Heart left ventricle (tissue), 13 donors: Measurements from ENCODE around the gene REV3L.

Experiments used
- CTCF ChIP-seq, 12 donors: fragments of 200-600 bp; sonication (generic) in 4 of 12; IDR thresholded peaks; one replicate each; pipeline versions ENCODE4 v1.5.0 to v1.8.0; 2018 to 2022; ENCODE audit warnings: antibody characterized with exemption in 12 of 12, mild to moderate bottlenecking in 5 of 12
- POLR2A ChIP-seq, 2 donors: fragments of 450-650 bp; IDR thresholded peaks; one replicate each; pipeline ENCODE4 v1.6.1; 2017; ENCODE audit warnings: antibody characterized with exemption in 2 of 2, mild to moderate bottlenecking in 2 of 2, moderate library complexity in 2 of 2
- donor health status: ischemic (EF 13 %, LVEDD 7.1; RV severe dilation, severe dysfunction).
- donor health status: DM: no; HTN: yes; CAD: no.
- donor health status: DM: no; HTN: no; CAD: no.
- donor health status: ischemic (EF 25% LVEDD 6.9; RV normal size, moderate dysfunction).
- donor health status: ischemic (EF 25% LVEDD 5.7; RV mildly dilated, moderate dysfunction).
- donor health status: ischemic (EF 35%, LVEDD 5.7; RV mildly dilated, moderate dysfunction).
- donor health status: nonischemic (EF 11% LVEDD 7.7; RV severe dilation, severe dysfunction).
- donor health status: DM: yes; HTN: yes; CAD: no.
- donor health status: PGD.
- donor health status: ischemic (EF 29% LVEDD 5.4; RV normal size, mild dysfunction).
- donor health status: nonischemic (EF 23%, LVEDD 6.1; RV moderate dilation, normal function).

DNA sequence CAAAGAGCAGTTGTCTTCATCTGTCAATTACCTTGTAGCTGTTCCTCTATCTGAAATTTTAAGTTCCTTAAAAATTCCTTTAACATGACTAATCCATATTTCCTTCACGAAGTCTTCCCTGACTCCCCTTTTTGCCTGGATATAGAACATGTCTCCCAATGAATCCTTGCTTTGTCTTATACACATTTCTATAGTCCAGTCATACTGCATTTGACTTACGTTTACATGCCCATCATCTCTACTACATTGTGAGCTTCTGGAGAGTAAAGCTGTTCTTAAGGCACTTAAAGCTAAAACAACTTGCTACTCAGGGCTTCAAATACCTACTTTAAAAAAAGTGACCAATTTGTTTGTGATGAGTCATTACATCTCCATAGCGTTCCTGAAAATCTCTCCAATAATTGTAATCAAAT lies 4.9 kb downstream of the REV3L start:
- TF ChIP-seq POLR2A (IDR thresholded peaks at IDR 0.05) (no peak), CTCF (IDR thresholded peaks at IDR 0.05) (no peak)
